Activated CD4-positive, alpha-beta T cell treated with anti-CD3 and anti-CD28 coated beads, Interleukin-2, amount 50 U/mL, for 1 hour (primary cell): Measurements from ENCODE around the gene NXN.
"Not testable (repeated sequence)": the region's sequence is repeated elsewhere in the genome, so short reads cannot be mapped to it uniquely, and the experiment has no call there.

ENCODE experiments used
- DNase-seq: peaks from one replicate; pipeline ENCODE4 v3.0.0-alpha.2; 2020

NXN gene

GRCh38 chr17:978103-979093, 1.2 kb downstream of the NXN start:
- no peak for DNase-seq

- DNase-seq = no peak
These were observed 2.4 kb downstream of the NXN start for GRCh38 chr17:977166-977565.

- no peak for DNase-seq
These were observed 3.3 kb downstream of the NXN start for GRCh38 chr17:976312-976711.

GRCh38 chr17:975371-975915, 4.1 kb downstream of the NXN start:
- DNase-seq = no peak

GRCh38 chr17:974778-975177, 4.8 kb downstream of the NXN start:
- DNase-seq = not testable (repeated sequence)

- DNase-seq = no peak
These were observed 6.5 kb downstream of the NXN start for GRCh38 chr17:973053-973452.

- DNase-seq = not testable (repeated sequence)
These were observed 7.7 kb downstream of the NXN start for GRCh38 chr17:971861-972260.

GRCh38 chr17:970364-970763, 9.2 kb downstream of the NXN start:
- no peak for DNase-seq

GRCh38 chr17:969811-970355, 9.7 kb downstream of the NXN start:
- DNase-seq = no peak

- no peak for DNase-seq
These were observed 10.5 kb downstream of the NXN start for GRCh38 chr17:968812-969730.

GRCh38 chr17:967122-967521, 12.5 kb downstream of the NXN start:
- DNase-seq = no peak

GRCh38 chr17:965311-965989, 14.1 kb downstream of the NXN start:
- DNase-seq = no peak

- no peak for DNase-seq
These were observed 14.7 kb downstream of the NXN start for GRCh38 chr17:964876-965275.

GRCh38 chr17:962670-963069, 16.9 kb downstream of the NXN start:
- no peak for DNase-seq

- no peak for DNase-seq
These were observed 17.4 kb downstream of the NXN start for GRCh38 chr17:962166-962565.

- no peak for DNase-seq
These were observed 20.7 kb downstream of the NXN start for GRCh38 chr17:958712-959451.

GRCh38 chr17:957856-958421, 21.6 kb downstream of the NXN start:
- no peak for DNase-seq

GRCh38 chr17:956905-957304, 22.7 kb downstream of the NXN start:
- DNase-seq = no peak

- no peak for DNase-seq
These were observed 25.0 kb downstream of the NXN start for GRCh38 chr17:954431-955164.

GRCh38 chr17:953767-954166, 25.8 kb downstream of the NXN start:
- DNase-seq = no peak

GRCh38 chr17:952592-952991, 27.0 kb downstream of the NXN start:
- not testable (repeated sequence) for DNase-seq
